ENCODE data around the gene DPP4. TPM values are rescaled to one million over a fixed set of nuclear protein-coding genes. Genes with fewer than 3 reads are reported as not detected.
"Not testable (repeated sequence)": the region's sequence is repeated elsewhere in the genome, so short reads cannot be mapped to it uniquely, and the experiment has no call there.

DPP4 gene
- polyA plus RNA-seq, 1 donor, result 145 TPM

DNA sequence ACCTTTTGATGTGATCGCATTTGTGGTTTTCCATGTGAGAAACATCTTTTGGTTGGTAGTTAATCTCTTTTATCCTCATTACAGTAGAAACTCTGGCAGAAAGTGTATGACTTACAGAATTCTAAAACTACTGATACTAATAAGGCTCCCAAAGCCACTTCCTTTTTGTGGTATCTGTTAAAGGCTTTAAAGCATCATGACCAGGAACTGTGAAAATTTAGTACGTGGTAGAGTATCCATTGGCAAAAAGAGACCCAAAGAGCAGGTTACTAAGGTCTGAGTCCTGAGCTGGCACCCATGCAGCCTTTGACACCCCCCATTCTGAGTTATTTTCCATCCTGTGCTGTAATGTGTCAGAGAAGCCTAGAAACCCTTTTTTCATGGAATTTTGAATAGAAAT, 94.5 kb downstream of the DPP4 start:
- Histone ChIP-seq H3K4me1 (ENCODE audit: control insufficient read depth, insufficient read depth, low read length) (peaks cover 26% of the 10 kb centered on the region), H3K27me3 (ENCODE audit: control insufficient read depth, insufficient read depth, low read length) (no peaks in the 10 kb centered on the region), H3K27ac (ENCODE audit: low read length) (no peak overlapping the region), H3K36me3 (ENCODE audit: control insufficient read depth, insufficient read depth, low read length) (no peaks in the 10 kb centered on the region), H3K4me3 (ENCODE audit: low read length) (no peak overlapping the region), H3K9me3 (ENCODE audit: control insufficient read depth, low read depth, low read length) (no peaks in the 10 kb centered on the region)
- WGBS (ENCODE audit: insufficient coverage, low lambda C conversion rate), result 100% methylated on average over 1 of the region's 2 CpGs
- DNase-seq, result no peak

DNA sequence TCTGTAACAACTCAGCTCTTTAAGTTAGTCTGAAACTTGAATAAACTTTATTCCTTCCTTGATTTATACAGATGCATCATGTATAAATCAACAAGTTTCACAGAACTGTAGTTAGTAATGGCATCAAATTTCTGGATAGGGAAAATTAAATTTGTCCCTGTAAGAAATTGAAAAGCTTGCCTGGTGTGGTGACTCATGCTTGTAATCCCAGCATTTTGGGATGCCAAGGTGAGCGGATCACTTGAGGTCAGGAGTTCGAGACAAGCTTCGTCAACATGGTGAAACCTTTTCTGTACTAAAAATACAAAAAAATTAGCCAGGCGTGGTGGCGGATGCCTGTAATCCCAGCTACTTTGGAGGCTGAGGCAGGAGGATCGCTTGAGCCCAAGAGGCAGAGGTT, 96.1 kb downstream of the DPP4 start:
- DNase-seq; H3K4me3 ChIP-seq (ENCODE audit: low read length); H3K36me3 ChIP-seq (ENCODE audit: control insufficient read depth, insufficient read depth, low read length); H3K27ac ChIP-seq (ENCODE audit: low read length); H3K9me3 ChIP-seq (ENCODE audit: control insufficient read depth, low read depth, low read length); H3K27me3 ChIP-seq (ENCODE audit: control insufficient read depth, insufficient read depth, low read length): not testable (repeated sequence)
- no CpG with 5 or more reads among the region's 6 CpGs for WGBS (ENCODE audit: insufficient coverage, low lambda C conversion rate)
- peaks cover 21% of the 10 kb centered on the region for H3K4me1 ChIP-seq (ENCODE audit: control insufficient read depth, insufficient read depth, low read length)

DNA sequence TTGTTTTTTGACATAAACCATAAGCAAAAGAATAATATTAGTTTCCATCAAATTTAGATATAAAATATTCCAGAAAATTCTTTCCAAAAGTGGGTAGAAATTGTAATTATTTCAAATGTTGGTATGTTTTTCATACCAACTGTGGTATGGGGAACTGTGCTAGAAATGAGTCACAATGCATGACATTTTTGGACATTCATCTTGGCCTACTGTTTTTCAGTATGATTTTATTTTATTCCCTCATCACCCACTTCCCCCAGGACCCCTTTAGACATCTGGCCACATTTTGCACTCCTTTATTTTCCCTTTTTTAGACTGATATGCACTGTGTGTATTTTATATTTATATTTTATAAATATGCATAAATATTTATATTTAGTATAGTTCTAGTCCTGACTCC, 97.1 kb downstream of the DPP4 start:
- Histone ChIP-seq H3K27me3 (ENCODE audit: control insufficient read depth, insufficient read depth, low read length) (no peaks in the 10 kb centered on the region), H3K9me3 (ENCODE audit: control insufficient read depth, low read depth, low read length) (no peaks in the 10 kb centered on the region), H3K4me1 (ENCODE audit: control insufficient read depth, insufficient read depth, low read length) (peaks cover 14% of the 10 kb centered on the region), H3K27ac (ENCODE audit: low read length) (no peak overlapping the region), H3K36me3 (ENCODE audit: control insufficient read depth, insufficient read depth, low read length) (no peaks in the 10 kb centered on the region), H3K4me3 (ENCODE audit: low read length) (no peak overlapping the region)
- DNase-seq, result no peak

DNA sequence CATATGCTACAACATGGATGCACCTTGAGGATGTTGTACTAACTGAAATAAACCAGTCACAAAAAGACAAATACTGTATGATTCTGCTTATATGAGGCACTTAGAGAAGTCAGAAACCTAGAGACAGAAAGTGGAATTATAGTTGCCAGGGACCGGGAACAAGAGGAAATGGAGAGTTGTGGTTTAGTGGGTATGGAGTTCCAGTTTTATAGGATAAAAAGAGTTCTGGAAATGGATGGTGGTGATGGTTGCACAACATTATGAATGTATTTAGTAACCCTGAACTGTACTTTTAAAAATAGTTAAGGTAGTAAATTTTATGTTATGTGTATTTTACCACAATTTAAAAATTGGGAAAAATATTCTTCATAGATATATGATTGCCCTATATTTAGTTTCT, 97.7 kb downstream of the DPP4 start:
- DNase-seq, result no peak
- peaks cover 9% of the 10 kb centered on the region for H3K4me1 ChIP-seq (ENCODE audit: control insufficient read depth, insufficient read depth, low read length)
- no peak overlapping the region for H3K4me3 ChIP-seq (ENCODE audit: low read length)
- WGBS (ENCODE audit: insufficient coverage, low lambda C conversion rate), result 100% methylated on average over 1 of the region's 1 CpG
- no peaks in the 10 kb centered on the region for H3K36me3 ChIP-seq (ENCODE audit: control insufficient read depth, insufficient read depth, low read length)
- no peaks in the 10 kb centered on the region for H3K9me3 ChIP-seq (ENCODE audit: control insufficient read depth, low read depth, low read length)
- no peaks in the 10 kb centered on the region for H3K27me3 ChIP-seq (ENCODE audit: control insufficient read depth, insufficient read depth, low read length)
- H3K27ac ChIP-seq (ENCODE audit: low read length), result no peak overlapping the region

DNA sequence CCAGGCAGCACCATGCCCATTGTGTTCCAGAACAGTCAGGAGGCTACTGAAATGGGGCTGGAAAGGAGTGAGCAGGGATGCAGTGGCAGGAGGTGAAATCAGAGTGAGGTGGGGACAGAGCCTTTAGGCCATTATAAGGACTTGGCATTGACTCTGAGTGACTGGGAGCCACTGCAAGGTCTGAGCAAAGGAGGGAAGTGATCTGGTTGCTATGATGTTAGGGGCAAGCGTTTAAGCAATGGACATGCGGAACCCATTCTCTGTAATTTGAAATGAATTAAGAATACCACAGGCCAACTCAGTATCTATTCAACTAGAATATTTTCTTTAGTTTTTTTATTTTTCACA, 98.2 kb downstream of the DPP4 start:
- Histone ChIP-seq H3K36me3 (ENCODE audit: control insufficient read depth, insufficient read depth, low read length) (no peaks in the 10 kb centered on the region), H3K4me1 (ENCODE audit: control insufficient read depth, insufficient read depth, low read length) (peaks cover 4% of the 10 kb centered on the region), H3K27me3 (ENCODE audit: control insufficient read depth, insufficient read depth, low read length) (no peaks in the 10 kb centered on the region), H3K9me3 (ENCODE audit: control insufficient read depth, low read depth, low read length) (no peaks in the 10 kb centered on the region), H3K4me3 (ENCODE audit: low read length) (no peak overlapping the region), H3K27ac (ENCODE audit: low read length) (no peak overlapping the region)
- WGBS (ENCODE audit: insufficient coverage, low lambda C conversion rate), result 100% methylated on average over 1 of the region's 2 CpGs
- DNase-seq, result no peak

DNA sequence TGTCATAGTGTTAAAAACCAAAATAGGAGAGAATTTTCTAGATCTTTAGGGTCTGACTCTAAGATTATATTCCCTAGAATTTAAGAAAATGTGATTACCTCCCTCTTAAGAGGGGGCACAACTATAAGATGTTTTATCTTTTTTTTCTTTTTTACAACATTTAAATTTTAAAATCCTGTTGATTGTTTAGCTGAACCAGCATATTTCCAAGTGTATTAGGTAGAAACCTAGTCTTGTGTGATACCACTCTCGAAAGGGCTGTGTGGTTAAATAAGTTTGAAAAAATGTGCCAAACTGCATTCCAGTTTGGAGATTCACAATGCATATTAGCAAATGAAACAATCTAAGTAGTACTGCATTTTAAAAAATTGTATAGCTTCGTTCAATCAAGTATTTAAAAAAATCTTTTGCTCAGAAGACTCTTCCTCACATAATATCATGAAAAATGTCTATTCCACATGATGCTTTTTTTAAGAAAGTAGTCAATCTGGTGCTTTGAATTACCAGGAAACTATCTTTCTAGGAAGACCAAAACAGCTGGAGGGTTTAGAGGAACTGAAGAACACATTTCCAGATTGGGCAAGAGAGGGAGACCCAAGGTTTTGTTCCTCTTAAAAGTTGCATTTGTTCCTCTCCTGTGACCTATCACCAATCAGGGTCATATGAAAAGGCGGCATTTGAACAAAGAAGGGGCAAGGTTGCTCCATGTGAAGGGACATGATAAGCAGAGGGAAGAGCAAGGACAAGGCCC, 98.8 kb downstream of the DPP4 start:
- H3K4me3 ChIP-seq (ENCODE audit: low read length), result no peak overlapping the region
- no peaks in the 10 kb centered on the region for H3K9me3 ChIP-seq (ENCODE audit: control insufficient read depth, low read depth, low read length)
- H3K4me1 ChIP-seq (ENCODE audit: control insufficient read depth, insufficient read depth, low read length), result peaks cover 2% of the 10 kb centered on the region
- no CpG with 5 or more reads among the region's 3 CpGs for WGBS (ENCODE audit: insufficient coverage, low lambda C conversion rate)
- no peak overlapping the region for H3K27ac ChIP-seq (ENCODE audit: low read length)
- H3K27me3 ChIP-seq (ENCODE audit: control insufficient read depth, insufficient read depth, low read length), result no peaks in the 10 kb centered on the region
- no peaks in the 10 kb centered on the region for H3K36me3 ChIP-seq (ENCODE audit: control insufficient read depth, insufficient read depth, low read length)
- no peak for DNase-seq

DNA sequence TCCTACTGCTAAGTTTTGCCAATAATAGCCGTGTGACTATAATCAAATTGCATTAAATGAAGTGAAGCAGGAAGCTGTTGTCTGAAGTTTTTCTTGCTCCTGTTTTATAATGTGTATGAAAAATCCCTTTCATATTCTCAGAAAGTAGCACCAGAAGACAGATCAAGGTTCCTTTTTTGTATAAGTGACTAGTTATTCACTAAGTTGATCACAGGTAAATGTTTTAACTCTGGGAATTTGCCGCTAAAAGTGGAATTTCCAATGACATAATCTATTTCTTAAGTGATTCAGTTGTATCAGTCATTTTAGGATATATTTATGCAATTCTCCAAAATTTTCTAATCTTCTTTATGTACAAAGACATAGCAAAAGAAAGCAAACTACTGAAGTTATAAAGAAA, 99.6 kb downstream of the DPP4 start:
- H3K4me3 ChIP-seq (ENCODE audit: low read length), result no peak overlapping the region
- DNase-seq, result no peak
- H3K27ac ChIP-seq (ENCODE audit: low read length), result no peak overlapping the region
- no peaks in the 10 kb centered on the region for H3K27me3 ChIP-seq (ENCODE audit: control insufficient read depth, insufficient read depth, low read length)
- no peaks in the 10 kb centered on the region for H3K9me3 ChIP-seq (ENCODE audit: control insufficient read depth, low read depth, low read length)
- no peaks in the 10 kb centered on the region for H3K36me3 ChIP-seq (ENCODE audit: control insufficient read depth, insufficient read depth, low read length)
- 100% methylated on average over 2 of the region's 2 CpGs for WGBS (ENCODE audit: insufficient coverage, low lambda C conversion rate)
- H3K4me1 ChIP-seq (ENCODE audit: control insufficient read depth, insufficient read depth, low read length), result peaks cover 2% of the 10 kb centered on the region

DNA sequence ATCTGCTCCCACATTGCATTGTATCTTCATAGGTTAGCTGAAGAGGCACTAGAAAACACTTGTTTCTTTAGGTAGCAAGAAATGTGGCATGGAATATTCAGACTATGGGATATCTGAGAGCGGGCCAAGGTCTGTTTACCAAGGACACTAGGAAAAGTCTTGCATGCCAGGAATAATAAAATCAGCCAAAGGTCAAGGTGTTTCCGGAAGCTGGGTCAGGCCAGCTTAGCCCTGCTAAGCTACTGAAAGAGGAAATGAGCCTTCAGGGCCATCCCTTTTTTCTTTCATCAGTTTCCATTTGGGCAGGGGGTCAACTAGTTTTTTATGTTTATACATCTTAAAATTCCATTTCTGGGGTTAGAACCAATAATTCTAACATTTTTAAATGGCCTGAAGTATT, 101.1 kb downstream of the DPP4 start:
- WGBS (ENCODE audit: insufficient coverage, low lambda C conversion rate), result no CpG with 5 or more reads among the region's 2 CpGs

DNA sequence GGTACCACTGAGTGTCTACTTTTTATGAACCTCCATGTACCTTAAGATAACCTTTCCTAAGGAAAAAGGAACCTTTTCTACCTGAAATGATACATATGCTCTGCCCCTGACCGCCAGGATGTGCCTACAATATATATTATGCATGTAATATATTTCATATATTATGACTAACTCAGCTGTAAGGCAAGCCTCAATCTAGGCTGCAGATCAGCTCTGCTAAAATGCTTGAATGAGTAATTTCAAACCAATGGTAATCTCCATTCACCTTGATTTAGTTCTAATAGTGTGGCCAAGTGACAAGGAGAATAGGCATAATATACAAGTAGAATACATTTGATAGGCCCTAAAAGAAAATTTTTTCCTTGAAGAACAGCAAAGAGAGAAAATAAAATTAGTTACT, 101.8 kb downstream of the DPP4 start:
- DNase-seq, result no peak
- Histone ChIP-seq H3K4me3 (ENCODE audit: low read length) (no peak overlapping the region), H3K9me3 (ENCODE audit: control insufficient read depth, low read depth, low read length) (no peaks in the 10 kb centered on the region), H3K36me3 (ENCODE audit: control insufficient read depth, insufficient read depth, low read length) (no peaks in the 10 kb centered on the region), H3K4me1 (ENCODE audit: control insufficient read depth, insufficient read depth, low read length) (peaks cover 2% of the 10 kb centered on the region), H3K27me3 (ENCODE audit: control insufficient read depth, insufficient read depth, low read length) (no peaks in the 10 kb centered on the region), H3K27ac (ENCODE audit: low read length) (no peak overlapping the region)
- WGBS (ENCODE audit: insufficient coverage, low lambda C conversion rate), result no CpG with 5 or more reads among the region's 1 CpG

More for the DNA sequence above, 101.1 kb downstream of the DPP4 start:
- H3K4me1 ChIP-seq (ENCODE audit: control insufficient read depth, insufficient read depth, low read length), result peaks cover 2% of the 10 kb centered on the region
- no peak overlapping the region for H3K27ac ChIP-seq (ENCODE audit: low read length)
- H3K4me3 ChIP-seq (ENCODE audit: low read length), result no peak overlapping the region
- no peaks in the 10 kb centered on the region for H3K36me3 ChIP-seq (ENCODE audit: control insufficient read depth, insufficient read depth, low read length)
- no peaks in the 10 kb centered on the region for H3K9me3 ChIP-seq (ENCODE audit: control insufficient read depth, low read depth, low read length)
- no peaks in the 10 kb centered on the region for H3K27me3 ChIP-seq (ENCODE audit: control insufficient read depth, insufficient read depth, low read length)
- DNase-seq, result peak in 1 of 2 donors; percentile 34

DNA sequence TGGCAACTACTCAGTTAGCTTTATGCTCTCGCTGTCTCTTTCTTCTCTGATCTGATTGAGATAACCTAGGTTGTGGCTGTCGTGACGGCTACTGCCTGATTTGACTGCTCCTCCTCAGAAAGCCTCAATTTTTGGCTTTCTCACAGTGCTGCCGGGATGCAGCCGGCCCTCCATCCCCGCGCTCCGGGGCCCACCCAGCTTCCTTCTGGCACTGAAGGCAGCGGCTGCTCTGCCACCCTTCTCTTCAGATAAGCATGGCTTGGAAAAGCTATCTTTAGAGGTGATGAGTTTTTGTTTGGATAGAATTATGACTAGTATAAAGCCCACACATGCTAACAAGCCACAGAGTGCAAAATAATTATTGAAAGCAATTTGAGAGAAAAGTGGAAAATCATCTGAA, 102.5 kb downstream of the DPP4 start:
- Histone ChIP-seq H3K27me3 (ENCODE audit: control insufficient read depth, insufficient read depth, low read length) (no peaks in the 10 kb centered on the region), H3K36me3 (ENCODE audit: control insufficient read depth, insufficient read depth, low read length) (no peaks in the 10 kb centered on the region), H3K27ac (ENCODE audit: low read length) (no peak overlapping the region), H3K4me3 (ENCODE audit: low read length) (no peak overlapping the region), H3K9me3 (ENCODE audit: control insufficient read depth, low read depth, low read length) (no peaks in the 10 kb centered on the region), H3K4me1 (ENCODE audit: control insufficient read depth, insufficient read depth, low read length) (peaks cover 2% of the 10 kb centered on the region)
- no CpG with 5 or more reads among the region's 9 CpGs for WGBS (ENCODE audit: insufficient coverage, low lambda C conversion rate)
- no peak for DNase-seq

DNA sequence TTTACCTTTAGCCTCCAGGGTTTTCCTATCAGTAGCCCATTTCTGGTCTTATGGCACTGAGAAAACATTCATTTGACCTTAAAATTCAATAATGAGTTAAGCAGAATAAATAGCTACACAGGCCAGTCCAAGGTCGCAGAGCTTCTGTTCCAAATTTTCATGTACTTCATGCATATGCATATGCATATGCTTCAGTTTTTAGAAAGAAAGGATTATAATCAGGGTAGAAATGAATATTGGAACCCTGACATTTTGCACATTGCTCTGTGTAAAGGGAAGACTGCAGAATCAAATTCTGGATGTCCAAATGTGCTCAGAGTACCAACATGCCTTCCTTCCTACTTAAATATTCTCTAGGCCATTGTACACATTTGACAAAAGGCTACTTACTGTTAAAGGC, 104.9 kb downstream of the DPP4 start:
- Histone ChIP-seq H3K4me3 (ENCODE audit: low read length) (no peak overlapping the region), H3K36me3 (ENCODE audit: control insufficient read depth, insufficient read depth, low read length) (no peaks in the 10 kb centered on the region), H3K27ac (ENCODE audit: low read length) (no peak overlapping the region), H3K9me3 (ENCODE audit: control insufficient read depth, low read depth, low read length) (no peaks in the 10 kb centered on the region), H3K4me1 (ENCODE audit: control insufficient read depth, insufficient read depth, low read length) (peaks cover 2% of the 10 kb centered on the region), H3K27me3 (ENCODE audit: control insufficient read depth, insufficient read depth, low read length) (no peaks in the 10 kb centered on the region)
- DNase-seq, result no peak
- no CpG with 5 or more reads among the region's 1 CpG for WGBS (ENCODE audit: insufficient coverage, low lambda C conversion rate)

All from large intestine (tissue), 3 donors.